H1 (cell line): Measurements from ENCODE around the gene APC2. TPM values are rescaled to one million over a fixed set of nuclear protein-coding genes. Genes with fewer than 3 reads are reported as not detected.

Experiments
- CTCF ChIA-PET: fragments of 300-600 bp; sonication (Branson Sonifier 250); formaldehyde crosslinking; loops from one replicate; lab custom pipeline; 2021; ENCODE audit not compliant: partially characterized antibody; lab: Charles Lee
- POLR2A ChIA-PET: fragments of 300-600 bp; sonication (Branson Sonifier 250); formaldehyde crosslinking; loops from one replicate; lab custom pipeline; 2021; ENCODE audit warnings: inconsistent platforms; ENCODE audit not compliant: partially characterized antibody; lab: Charles Lee
- DNase-seq, 2 experiments: peaks; one replicate each; pipeline versions ENCODE4 v3.0.0 to v3.0.0-alpha.2; 2010 to 2022; ENCODE audit warnings: low spot score in 2 of 2, low read depth in 1 of 2, mixed read lengths in 1 of 2
- FAIRE-seq: peaks from 2 replicates; lab custom pipeline; 2011; peaks lifted over from hg19 to GRCh38; lab: Jason Lieb, UNC
- H2AFZ ChIP-seq: 2 replicates; pipeline ENCODE4 v1.8.1; 2012; ENCODE audit warnings: low read length, inconsistent platforms
- H2AK5ac ChIP-seq: 2 replicates; pipeline ENCODE4 v1.6.1; 2013; ENCODE audit warnings: low read depth, low read length
- H2BK120ac ChIP-seq: replicated peaks from 2 replicates; pipeline ENCODE3; 2013; ENCODE audit warnings: low read depth, low read length, inconsistent platforms
- H2BK12ac ChIP-seq: 2 replicates; pipeline ENCODE4 v1.6.1; 2013; ENCODE audit warnings: low read depth, low read length
- H2BK15ac ChIP-seq: 2 replicates; pipeline ENCODE4 v1.6.1; 2013; ENCODE audit warnings: low read length
- H2BK20ac ChIP-seq: 2 replicates; pipeline ENCODE4 v1.6.1; 2013; ENCODE audit warnings: low read length
- H2BK5ac ChIP-seq: 2 replicates; pipeline ENCODE4 v1.6.1; 2013; ENCODE audit warnings: low read depth, low read length
- H3K14ac ChIP-seq: 2 replicates; pipeline ENCODE4 v1.6.1; 2013; ENCODE audit warnings: inconsistent platforms; ENCODE audit not compliant: insufficient read length
- H3K18ac ChIP-seq: 2 replicates; pipeline ENCODE4 v1.6.1; 2013; ENCODE audit warnings: low read length; ENCODE audit errors: extremely low read depth
- H3K23ac ChIP-seq: 2 replicates; pipeline ENCODE4 v1.6.1; 2013; ENCODE audit warnings: inconsistent platforms; ENCODE audit not compliant: insufficient read length
- H3K23me2 ChIP-seq: 2 replicates; pipeline ENCODE4 v1.6.1; 2013; ENCODE audit warnings: low read depth, low read length
- H3K27ac ChIP-seq: 2 replicates; pipeline ENCODE4 v1.6.1; 2011; ENCODE audit warnings: low read depth, low read length, inconsistent platforms
- H3K27me3 ChIP-seq, 4 experiments: replicated peaks in 1 of 4; 1 replicate in 1 of 4; 2 replicates in 3 of 4; pipeline versions ENCODE4 v1.6.1 to v1.8.1; 2011 to 2013; ENCODE audit warnings: low read length in 3 of 4, mild to moderate bottlenecking in 3 of 4, inconsistent platforms in 2 of 4, mixed read lengths in 2 of 4, moderate library complexity in 1 of 4; ENCODE audit not compliant: control insufficient read depth in 3 of 4, insufficient read depth in 3 of 4; ENCODE audit errors: extremely low read depth in 1 of 4
- H3K36me3 ChIP-seq, 4 experiments: 2 replicates each; pipeline versions ENCODE4 v1.6.1 to v1.8.1; 2011 to 2013; ENCODE audit warnings: mild to moderate bottlenecking in 4 of 4, low read length in 3 of 4, moderate library complexity in 2 of 4, control low read depth in 1 of 4, inconsistent platforms in 1 of 4; ENCODE audit not compliant: insufficient read depth in 4 of 4, control insufficient read depth in 2 of 4
- H3K4ac ChIP-seq: replicated peaks from 2 replicates; pipeline ENCODE3; 2013; ENCODE audit warnings: low read length, low read depth, mixed read lengths, inconsistent platforms; ENCODE audit not compliant: insufficient read length
- H3K4me1 ChIP-seq, 4 experiments: replicated peaks in 1 of 4; 1 replicate in 1 of 4; 2 replicates in 3 of 4; pipeline versions ENCODE4 v1.6.1 to v1.8.1; 2011 to 2013; ENCODE audit warnings: low read length in 3 of 4, inconsistent platforms in 2 of 4, mixed read lengths in 1 of 4; ENCODE audit not compliant: insufficient read depth in 4 of 4, control insufficient read depth in 3 of 4
- H3K4me2 ChIP-seq, 2 experiments: 2 replicates each; pipeline versions ENCODE4 v1.6.1 to v1.8.1; 2011 to 2013; ENCODE audit warnings: low read depth in 2 of 2, low read length in 2 of 2, control low read depth in 1 of 2, inconsistent platforms in 1 of 2, mild to moderate bottlenecking in 1 of 2; ENCODE audit not compliant: insufficient read depth in 1 of 2
- H3K4me3 ChIP-seq, 4 experiments: fragments of 200-600, 300-600 bp in 1 of 4; sonication (generic), shearing (Covaris generic), sonication (Bioruptor Twin) in 1 of 4; 2 replicates each; pipeline versions ENCODE4 v1.5.1 to v1.8.1; 2011 to 2016; ENCODE audit warnings: low read length in 4 of 4, low read depth in 3 of 4, control low read depth in 2 of 4, inconsistent platforms in 2 of 4, mild to moderate bottlenecking in 2 of 4, mixed read lengths in 1 of 4, moderate library complexity in 1 of 4; ENCODE audit not compliant: insufficient read depth in 2 of 4; ENCODE audit errors: extremely low read depth in 1 of 4
- H3K56ac ChIP-seq: replicated peaks from 2 replicates; pipeline ENCODE3; 2013; ENCODE audit warnings: low read depth, mild to moderate bottlenecking, mixed read lengths, low read length, inconsistent platforms; ENCODE audit not compliant: insufficient read length
- H3K79me1 ChIP-seq: 2 replicates; pipeline ENCODE4 v1.6.1; 2013; ENCODE audit warnings: low read depth, low read length, control low read depth
- H3K79me2 ChIP-seq, 2 experiments: 2 replicates each; pipeline versions ENCODE4 v1.6.1 to v1.8.1; 2012 to 2013; ENCODE audit warnings: low read length in 2 of 2, mild to moderate bottlenecking in 2 of 2, inconsistent platforms in 1 of 2; ENCODE audit not compliant: insufficient read depth in 2 of 2, control insufficient read depth in 1 of 2
- H3K9ac ChIP-seq, 4 experiments: replicated peaks in 1 of 4; 1 replicate in 1 of 4; 2 replicates in 3 of 4; pipeline versions ENCODE4 v1.6.1 to v1.8.1; 2011 to 2013; ENCODE audit warnings: low read depth in 3 of 4, low read length in 3 of 4, control low read depth in 2 of 4, mild to moderate bottlenecking in 2 of 4, moderate library complexity in 2 of 4, inconsistent platforms in 1 of 4; ENCODE audit errors: extremely low read depth in 1 of 4
- H3K9me3 ChIP-seq, 2 experiments: 2 replicates each; pipeline versions ENCODE4 v1.6.1 to v1.8.1; 2012 to 2013; ENCODE audit warnings: mild to moderate bottlenecking in 2 of 2, moderate library complexity in 2 of 2, control low read depth in 1 of 2, inconsistent platforms in 1 of 2, low read depth in 1 of 2, low read length in 1 of 2, mixed read lengths in 1 of 2; ENCODE audit not compliant: insufficient read depth in 2 of 2
- H4K20me1 ChIP-seq, 2 experiments: replicated peaks in 1 of 2; 2 replicates each; pipeline versions ENCODE3 to v1.8.1; 2011 to 2013; ENCODE audit warnings: inconsistent platforms in 2 of 2, low read length in 2 of 2, mild to moderate bottlenecking in 1 of 2; ENCODE audit not compliant: insufficient read depth in 2 of 2, control insufficient read depth in 1 of 2
- H4K5ac ChIP-seq: 2 replicates; pipeline ENCODE4 v1.6.1; 2013; ENCODE audit warnings: low read length, low read depth, mixed read lengths, inconsistent platforms; ENCODE audit not compliant: insufficient read length
- H4K8ac ChIP-seq: 2 replicates; pipeline ENCODE4 v1.8.0; 2013; ENCODE audit warnings: mild to moderate bottlenecking, moderate library complexity, low read length, inconsistent platforms; ENCODE audit not compliant: insufficient read depth; ENCODE audit errors: extremely low read depth
- H4K91ac ChIP-seq: replicated peaks from 2 replicates; pipeline ENCODE3; 2013; ENCODE audit warnings: low read length, mixed read lengths, inconsistent platforms; ENCODE audit not compliant: insufficient read length
- SP1 ChIP-seq: IDR thresholded peaks from 2 replicates; pipeline ENCODE4 v1.6.1; 2011; ENCODE audit warnings: low read depth, low read length
- WGBS, 2 experiments: shearing (Covaris generic) in 1 of 2; methylation state at CpG; one replicate each; pipeline versions ENCODE4 v1.1.6 to v1.1.7; 2013 to 2015; ENCODE audit warnings: low lambda C conversion rate in 2 of 2, mixed read lengths in 2 of 2, inconsistent platforms in 1 of 2, low coverage in 1 of 2, missing lambda C conversion rate in 1 of 2; ENCODE audit not compliant: insufficient replicate concordance in 2 of 2, insufficient coverage in 1 of 2, insufficient read length in 1 of 2; ENCODE audit errors: extremely low coverage in 1 of 2, missing lambda C conversion rate in 1 of 2; 5-methylcytosine and 5-hydroxymethylcytosine counted together
- long read RNA-seq, 2 experiments: library from RNA in 1 of 2; library from capped mRNA in 1 of 2; stranded (forward); transcript quantifications; one replicate each; pipeline ENCODE4 v2.0.0, GENCODE V29; 2021; ENCODE audit warnings: inconsistent platforms in 1 of 2
- polyA minus RNA-seq, 3 experiments: library from RNA; depleted of rRNA, polyadenylated mRNA; stranded (reverse); fragments of >200 nt; gene quantifications; 1 replicate in 2 of 3; 2 replicates in 1 of 3; pipeline ENCODE4 v1.2.3, GENCODE V29; 2011
- polyA plus RNA-seq, 7 experiments: library from polyadenylated mRNA; depleted of rRNA in 3 of 7; stranded (reverse) in 5 of 7; unstranded in 2 of 7; fragments of >200 nt in 5 of 7; fragments of 200-250 nt in 2 of 7; gene quantifications; 1 replicate in 5 of 7; 2 replicates in 1 of 7; 4 replicates in 1 of 7; pipeline versions ENCODE4 v1.2.1 to v1.2.3, GENCODE V29; 2011 to 2013; ENCODE audit warnings: missing spikeins in 2 of 7, mixed read lengths in 2 of 7
- total RNA-seq: library from RNA; stranded (reverse); fragmentation: NEBNext Ultra II Directional; extraction: Animal tissue kit (Norgen Biotek cat#: 25700); gene quantifications from 2 replicates; pipeline ENCODE4 v1.2.1, GENCODE V29; 2021

APC2 gene, protein sequence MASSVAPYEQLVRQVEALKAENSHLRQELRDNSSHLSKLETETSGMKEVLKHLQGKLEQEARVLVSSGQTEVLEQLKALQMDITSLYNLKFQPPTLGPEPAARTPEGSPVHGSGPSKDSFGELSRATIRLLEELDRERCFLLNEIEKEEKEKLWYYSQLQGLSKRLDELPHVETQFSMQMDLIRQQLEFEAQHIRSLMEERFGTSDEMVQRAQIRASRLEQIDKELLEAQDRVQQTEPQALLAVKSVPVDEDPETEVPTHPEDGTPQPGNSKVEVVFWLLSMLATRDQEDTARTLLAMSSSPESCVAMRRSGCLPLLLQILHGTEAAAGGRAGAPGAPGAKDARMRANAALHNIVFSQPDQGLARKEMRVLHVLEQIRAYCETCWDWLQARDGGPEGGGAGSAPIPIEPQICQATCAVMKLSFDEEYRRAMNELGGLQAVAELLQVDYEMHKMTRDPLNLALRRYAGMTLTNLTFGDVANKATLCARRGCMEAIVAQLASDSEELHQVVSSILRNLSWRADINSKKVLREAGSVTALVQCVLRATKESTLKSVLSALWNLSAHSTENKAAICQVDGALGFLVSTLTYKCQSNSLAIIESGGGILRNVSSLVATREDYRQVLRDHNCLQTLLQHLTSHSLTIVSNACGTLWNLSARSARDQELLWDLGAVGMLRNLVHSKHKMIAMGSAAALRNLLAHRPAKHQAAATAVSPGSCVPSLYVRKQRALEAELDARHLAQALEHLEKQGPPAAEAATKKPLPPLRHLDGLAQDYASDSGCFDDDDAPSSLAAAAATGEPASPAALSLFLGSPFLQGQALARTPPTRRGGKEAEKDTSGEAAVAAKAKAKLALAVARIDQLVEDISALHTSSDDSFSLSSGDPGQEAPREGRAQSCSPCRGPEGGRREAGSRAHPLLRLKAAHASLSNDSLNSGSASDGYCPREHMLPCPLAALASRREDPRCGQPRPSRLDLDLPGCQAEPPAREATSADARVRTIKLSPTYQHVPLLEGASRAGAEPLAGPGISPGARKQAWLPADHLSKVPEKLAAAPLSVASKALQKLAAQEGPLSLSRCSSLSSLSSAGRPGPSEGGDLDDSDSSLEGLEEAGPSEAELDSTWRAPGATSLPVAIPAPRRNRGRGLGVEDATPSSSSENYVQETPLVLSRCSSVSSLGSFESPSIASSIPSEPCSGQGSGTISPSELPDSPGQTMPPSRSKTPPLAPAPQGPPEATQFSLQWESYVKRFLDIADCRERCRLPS (N-terminal part only)
- total RNA-seq, result 3.7 and 4.1 TPM in 2 replicates
- 1.3 and 3.3 TPM in 2 replicates for polyA plus RNA-seq (2011; rRNA removed)
- polyA plus RNA-seq (2011; cell fraction: cytosol; rRNA removed), result 3.6 TPM
- polyA plus RNA-seq (2011; cell fraction: nucleus; rRNA removed), result 12.1 TPM
- polyA plus RNA-seq (2012, experiment 1 of 2), result 1.2 to 2.5 TPM (median 1.6 TPM) in 4 replicates
- 0.91 TPM for polyA plus RNA-seq (2012, experiment 2 of 2)
- 0.39 TPM for polyA plus RNA-seq (2013, experiment 1 of 2)
- 0.31 TPM for polyA plus RNA-seq (2013, experiment 2 of 2)
- 3.3 and 4.3 TPM in 2 replicates for polyA minus RNA-seq (2011; rRNA and poly(A)+ RNA removed)
- 7.2 TPM for polyA minus RNA-seq (2011; cell fraction: cytosol; rRNA and poly(A)+ RNA removed)
- polyA minus RNA-seq (2011; cell fraction: nucleus; rRNA and poly(A)+ RNA removed), result 16.9 TPM
- long read RNA-seq, experiment 1, partial matches to known transcripts, result 1 of 2 reads
- long read RNA-seq, experiment 1, other reads (novel, unspliced or antisense), result 1 of 2 reads
- long read RNA-seq, experiment 2, result 0 reads

DNA sequence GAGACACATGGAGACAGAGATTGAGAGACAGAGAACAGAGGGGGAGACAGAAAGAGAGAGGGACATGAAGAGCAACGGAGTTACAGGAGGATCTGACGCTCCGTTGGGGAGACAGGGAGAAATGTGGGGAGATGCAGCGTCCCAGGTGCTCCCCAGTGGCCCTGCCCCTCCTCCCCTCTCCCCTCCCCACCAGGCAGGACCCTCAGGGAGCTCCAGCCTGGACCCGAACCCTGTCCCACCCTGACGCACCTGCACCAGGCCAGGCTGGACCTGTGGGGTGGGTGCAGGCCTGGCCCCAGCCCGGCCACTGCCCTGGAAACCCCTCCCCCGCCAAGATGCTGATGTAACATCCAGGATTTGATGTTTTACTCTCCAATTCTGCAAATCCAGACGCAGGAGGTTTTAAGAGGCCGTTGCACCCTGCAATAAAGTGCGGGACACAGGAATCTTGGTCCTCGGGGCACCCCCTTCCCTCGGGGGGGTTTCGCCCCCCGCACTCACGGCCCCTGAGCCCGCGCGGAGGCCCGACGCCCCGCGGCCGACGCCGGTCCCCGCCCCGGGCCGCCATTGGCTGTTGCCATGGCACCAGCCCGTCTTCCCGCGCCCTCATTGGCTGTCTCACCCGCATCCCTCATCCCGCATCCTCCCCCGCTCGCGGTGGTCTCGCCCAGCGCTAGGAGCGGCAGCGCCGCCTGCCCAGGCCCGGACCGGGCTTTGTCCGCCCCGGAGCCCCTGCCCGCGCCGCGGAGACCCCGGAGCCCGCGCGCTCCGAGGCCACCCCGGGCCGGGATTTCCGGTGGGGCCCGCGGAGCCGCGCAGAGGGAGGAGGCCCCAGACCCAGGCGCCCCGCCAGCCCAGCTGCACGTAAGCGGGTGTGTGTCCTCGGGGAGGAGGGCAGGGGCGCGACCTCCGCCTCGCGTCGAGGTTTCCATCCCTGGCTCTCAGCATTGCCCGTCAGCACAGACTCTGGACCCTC, at the start of gene APC2:
Gene APC2 (plus strand): TSS at position 655 of the 976 bp plus-strand sequence. CDS start 2,881 bp downstream, outside the sequence.
- Histone ChIP-seq H2AK5ac (no peak within 1 kb of the TSS), H2BK20ac (0 out of 2 replicates have a peak within 1 kb of the TSS, but pooled peaks have one; percentile 61), H3K27me3 (peaks cover 34 to 59% (median 57%) of the 10 kb centered on the region in 4 experiments), H3K4me2 (peak within 1 kb of the TSS; percentile 55 to 66), H3K23me2 (peaks cover 4% of the 10 kb centered on the region; the same call in 1 of the 2 replicates), H4K5ac (no peak within 1 kb of the TSS), H3K79me1 (no peaks in the 10 kb centered on the region), H3K14ac (no peak within 1 kb of the TSS), H4K20me1 (peaks cover 13 to 14% of the 10 kb centered on the region in 2 experiments), H3K9ac (peak within 1 kb of the TSS in 2 of 4 experiments; percentile 25 to 50; a peak in 3 of 7 replicates), H2AFZ (no peak within 1 kb of the TSS), H4K8ac (peak within 1 kb of the TSS; percentile 87; the same call in 1 of the 2 replicates), H3K4me3 (peak within 1 kb of the TSS; percentile 22 to 60 (median 36)), H2BK12ac (peak within 1 kb of the TSS; percentile 27; the same call in 1 of the 2 replicates), H3K79me2 (no peaks in the 10 kb centered on the region), H3K36me3 (no peaks in the 10 kb centered on the region), H3K4ac (peak within 1 kb of the TSS; percentile 62), H2BK5ac (no peak within 1 kb of the TSS), H2BK15ac (peak within 1 kb of the TSS; percentile 95; the same call in 1 of the 2 replicates), H3K23ac (no peak within 1 kb of the TSS), H3K4me1 (peaks cover 0 to 35% (median 26%) of the 10 kb centered on the region in 4 experiments; a peak in 6 of 7 replicates), H3K9me3 (no peaks in the 10 kb centered on the region), H3K27ac (no peak within 1 kb of the TSS), H3K18ac (peak within 1 kb of the TSS; percentile 71; the same call in 1 of the 2 replicates), H4K91ac (no peak within 1 kb of the TSS), H3K56ac (peak within 1 kb of the TSS; percentile 12), H2BK120ac (no peak within 1 kb of the TSS)
- FAIRE-seq, result no peak
- POLR2A ChIA-PET, result interaction anchor here (0.9 to 9.4 kb wide), 7 partner anchors 8 to 180 kb away, joined by 3 to 109 read pairs (median 3); partner anchors contain the start of genes CIRBP and FAM174C
- DNase-seq, result peak in 1 of 2 experiments; percentile 93
- 10% methylated on average over 59 of the region's 74 CpGs; no CpG with 5 or more reads in 1 of the 2 experiments for WGBS, 2 experiments
- CTCF ChIA-PET, result interaction anchor here (1.2 to 1.3 kb wide), 2 partner anchors 13 to 17 kb away, joined by 4 to 5 read pairs; no protein-coding TSS in a partner anchor
- TF ChIP-seq SP1, result peak; percentile 82
